GM19238 (cell line): ENCODE results near the gene PSMB10.

ENCODE experiments used
- DNase-seq: peaks from one replicate; pipeline ENCODE4 v3.0.0; 2011; ENCODE audit warnings: low spot score; ENCODE audit not compliant: insufficient read length

PSMB10 gene

DNA sequence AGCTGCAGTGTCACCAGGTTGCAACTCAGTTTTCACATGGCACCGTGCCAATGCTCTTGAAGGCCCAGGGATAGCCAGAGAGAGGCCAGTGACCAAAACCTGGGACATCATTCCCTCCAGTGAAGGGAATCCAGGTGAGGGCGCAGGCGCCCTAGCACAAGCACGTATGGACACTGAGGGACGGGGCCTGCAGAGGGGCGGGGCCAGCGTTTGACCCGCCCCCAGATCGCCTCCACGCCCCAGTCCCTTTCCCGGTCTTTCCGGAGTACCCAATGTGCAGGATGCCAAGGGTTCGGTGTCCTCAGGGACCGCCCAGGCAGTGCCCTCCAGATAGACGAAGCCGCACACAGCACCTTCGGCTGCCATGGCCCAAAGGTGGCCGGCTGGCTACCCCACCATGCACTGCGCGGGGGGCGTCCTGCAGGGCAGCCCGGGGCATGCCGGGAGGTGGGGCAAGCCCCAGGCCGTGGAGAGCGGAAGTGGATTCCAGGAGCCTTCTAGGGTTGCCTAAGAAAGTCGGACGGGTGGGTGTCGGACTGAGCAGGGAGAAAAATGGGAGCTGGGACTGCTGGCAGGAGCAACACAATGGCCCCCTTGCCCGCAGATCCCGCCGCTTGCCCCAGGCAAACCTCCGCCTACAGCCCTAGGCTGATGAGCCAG is 27.1 kb upstream of the PSMB10 start:
- no peak for DNase-seq

DNA sequence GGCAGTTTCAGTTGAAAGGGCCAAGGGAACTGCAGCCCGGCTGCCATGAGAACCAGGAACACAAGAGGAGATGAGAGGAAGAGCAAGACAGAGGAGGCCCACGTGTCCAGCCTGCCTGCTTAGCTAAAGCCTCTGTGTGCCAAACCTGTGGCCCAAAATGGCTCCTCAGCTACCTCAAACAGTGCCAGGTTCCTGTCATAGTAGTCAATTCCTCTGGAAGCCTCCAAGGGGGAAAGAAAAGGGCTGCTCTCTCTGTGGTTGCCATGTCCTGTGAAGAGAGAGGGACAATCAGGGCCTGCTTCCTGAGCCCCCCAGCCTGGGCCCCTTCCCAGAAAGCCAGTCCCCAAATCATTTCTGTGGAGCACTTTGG is 26.6 kb upstream of the PSMB10 start:
- DNase-seq: no peak

DNA sequence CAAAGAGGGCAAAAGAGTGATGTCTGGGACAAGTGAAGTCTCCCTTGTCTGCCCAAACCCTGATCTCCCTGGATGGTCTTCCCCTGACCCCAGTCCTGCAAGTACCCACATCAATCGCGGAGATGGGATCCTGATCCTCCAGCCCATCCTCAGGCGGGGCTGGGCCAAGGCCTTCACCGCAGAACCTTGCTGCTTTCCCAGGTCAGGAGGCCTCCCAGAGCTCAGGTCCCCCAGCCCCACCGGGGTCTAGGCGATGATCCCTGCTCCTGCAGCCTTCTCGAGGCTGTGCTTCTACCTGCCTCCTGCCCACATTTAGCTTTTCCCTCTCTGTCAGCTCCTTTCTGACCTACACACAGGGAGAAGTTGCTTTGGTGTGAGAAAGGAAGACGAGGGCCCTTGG is 25.5 kb upstream of the PSMB10 start:
- no peak for DNase-seq

DNA sequence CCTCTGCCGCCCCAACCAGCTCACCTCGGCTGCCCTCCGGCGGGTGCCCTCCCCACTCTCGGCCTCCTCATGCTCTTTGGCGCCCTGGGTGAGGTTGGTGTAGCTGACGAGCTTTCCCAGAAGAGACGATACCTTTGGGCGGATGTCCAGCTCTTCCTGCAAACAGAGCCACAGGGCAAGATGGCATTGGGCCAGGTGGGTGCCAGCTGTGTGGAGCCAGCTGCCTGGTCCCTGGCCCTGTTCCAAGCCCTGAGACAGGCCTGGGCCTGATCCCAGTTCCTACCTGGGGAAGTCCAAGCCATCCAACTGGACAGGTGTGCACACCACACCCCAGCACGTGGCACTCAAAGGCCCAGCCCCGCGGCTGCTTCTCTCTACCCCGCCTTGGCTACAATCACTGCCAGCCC is 24.9 kb upstream of the PSMB10 start:
- no peak for DNase-seq

DNA sequence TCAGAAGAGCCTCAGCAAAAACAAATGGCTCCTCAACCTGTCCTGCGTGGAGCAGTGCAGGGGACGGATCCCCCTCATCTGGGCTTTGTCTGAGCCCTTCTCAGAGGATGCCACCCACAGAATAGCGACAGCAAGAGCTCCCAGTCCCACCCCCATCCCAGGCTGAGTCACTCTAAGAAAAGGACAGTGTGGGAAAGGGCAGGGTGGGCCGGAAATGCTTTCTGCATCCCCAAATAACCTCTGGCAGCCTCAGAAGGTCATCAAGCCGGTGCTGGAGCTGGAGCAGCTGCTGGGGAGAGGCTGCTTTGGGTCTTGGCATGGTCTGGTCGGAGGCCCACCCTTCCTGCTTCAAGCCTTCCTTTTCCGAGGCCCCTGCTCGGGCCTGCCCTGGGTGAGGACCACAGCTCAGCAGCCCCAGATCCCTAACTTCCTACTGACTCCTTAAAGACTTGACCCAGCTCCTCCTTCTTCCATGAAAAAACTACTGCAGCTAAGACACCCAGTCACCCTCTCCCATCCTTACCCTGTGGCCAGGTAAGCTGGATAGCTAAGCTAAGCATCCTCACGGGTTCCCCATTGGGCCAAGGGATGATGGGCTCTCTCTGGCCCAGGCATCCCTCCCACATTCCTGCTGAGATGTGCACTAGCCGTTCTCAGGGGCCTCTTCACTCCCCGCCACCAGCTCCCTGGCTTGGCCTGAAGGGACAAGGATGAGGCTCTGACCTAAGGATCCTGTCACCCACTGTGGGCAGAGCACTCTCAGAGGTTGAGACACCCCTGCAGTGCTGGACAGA is 23.1 kb upstream of the PSMB10 start:
- no peak for DNase-seq

DNA sequence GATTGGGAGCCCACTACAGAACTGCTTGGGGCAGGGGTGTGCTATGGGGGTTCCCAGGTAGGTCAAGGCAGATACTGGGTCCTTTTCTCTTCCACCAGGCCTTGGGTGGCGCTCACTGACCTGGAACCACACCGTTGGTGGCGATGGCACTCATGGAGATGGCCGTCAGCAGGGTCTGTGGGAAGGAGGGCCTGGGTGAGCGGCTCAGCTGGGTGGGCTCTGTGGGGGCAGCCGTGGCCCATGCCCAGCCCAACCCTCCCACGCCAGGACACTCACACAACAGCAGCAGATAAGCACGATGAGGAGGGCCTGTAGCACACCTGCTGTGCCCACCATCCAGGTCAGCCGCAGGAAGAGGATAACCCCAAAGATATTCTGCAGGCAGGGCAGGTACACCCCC is 21.0 kb upstream of the PSMB10 start:
- DNase-seq: no peak

DNA sequence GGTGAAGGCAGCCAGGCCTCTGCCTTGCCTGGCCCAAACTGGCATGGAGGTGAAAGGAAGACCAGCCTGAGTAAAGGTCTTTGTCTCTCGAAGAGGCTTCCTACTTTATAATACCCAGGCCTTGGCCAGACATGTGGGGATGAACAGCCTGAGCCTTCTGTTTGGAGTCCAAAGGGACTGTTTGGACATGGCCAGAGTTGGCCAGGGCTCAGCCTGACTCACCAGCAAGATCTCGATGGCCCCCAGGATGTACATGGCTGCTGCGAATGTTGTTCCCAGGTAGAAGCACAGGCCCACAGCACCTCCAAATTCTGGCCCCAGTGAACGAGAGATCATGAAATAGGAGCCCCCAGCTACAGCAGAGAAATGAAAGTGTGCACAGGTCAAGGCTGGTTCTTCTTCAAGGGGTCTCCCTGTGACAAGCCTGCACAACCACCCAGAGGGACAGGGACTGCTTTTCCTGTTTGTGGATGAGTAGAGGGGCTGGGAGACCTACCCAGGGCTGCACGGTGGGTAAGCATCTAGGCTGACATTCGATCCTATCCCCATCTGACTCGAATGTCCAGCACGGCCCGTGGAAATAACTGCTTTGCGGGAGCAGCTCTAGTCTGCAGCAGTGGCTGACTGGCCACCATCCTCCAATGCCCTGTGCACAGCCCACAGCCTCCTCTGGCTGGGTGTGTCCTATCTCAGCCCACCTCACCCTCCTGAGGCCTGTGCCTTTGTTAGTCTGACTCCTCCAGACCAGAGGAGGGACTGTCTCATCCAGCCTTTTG is 18.0 kb upstream of the PSMB10 start:
- no peak for DNase-seq

DNA sequence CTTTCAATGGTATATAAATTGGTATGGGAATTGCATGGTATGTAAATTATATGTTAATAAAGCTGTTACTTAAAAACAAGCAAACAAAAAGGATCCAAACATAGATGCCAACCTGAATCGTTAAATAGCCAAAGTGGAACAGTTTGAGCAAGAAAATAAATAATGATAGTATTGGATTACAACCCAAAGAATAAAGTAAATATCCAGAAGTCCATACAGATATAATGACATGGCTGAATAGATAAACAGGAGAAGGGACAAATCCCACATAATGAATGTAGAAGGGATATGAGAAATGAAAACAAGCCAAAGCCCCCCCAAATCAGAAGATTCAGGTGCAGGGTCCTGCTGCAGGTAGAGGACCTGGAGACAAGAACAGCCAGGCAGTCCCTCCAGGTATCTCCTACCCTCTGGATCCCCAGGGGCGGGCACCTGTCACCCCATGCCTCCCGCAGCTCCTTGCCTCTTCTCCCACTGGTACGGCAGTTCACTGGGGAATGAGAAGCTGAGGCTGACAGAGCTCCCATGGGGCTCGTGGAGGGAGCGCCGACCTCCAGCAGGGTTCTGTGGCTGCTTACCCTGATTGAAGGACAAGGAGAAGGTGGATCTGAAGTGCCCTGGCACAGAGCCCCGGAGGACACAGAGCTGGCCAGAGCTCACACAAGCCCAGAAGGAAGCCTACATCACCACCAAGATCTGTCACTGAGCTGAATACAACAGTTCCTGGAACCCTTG is 17.2 kb upstream of the PSMB10 start:
- DNase-seq: no peak

DNA sequence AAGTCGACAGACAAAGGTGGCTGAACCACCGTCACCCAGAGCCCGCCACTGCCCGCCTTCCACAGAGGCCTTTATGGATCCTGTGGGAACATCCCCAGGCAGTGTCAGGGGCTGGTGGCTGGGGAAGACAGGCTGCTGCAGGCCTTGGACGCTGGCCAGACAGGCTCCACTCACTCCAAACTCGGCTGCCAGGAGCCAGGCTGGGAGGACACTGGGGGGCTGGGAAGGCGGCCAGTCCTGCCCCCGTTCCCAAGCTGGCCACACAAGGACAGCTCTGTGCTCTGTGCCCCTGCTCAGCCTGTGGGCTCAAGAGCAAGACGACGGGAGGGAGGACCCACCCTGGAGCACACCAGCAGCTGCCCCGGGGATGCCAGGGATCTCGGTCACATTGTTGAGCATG is 14.8 kb upstream of the PSMB10 start:
- no peak for DNase-seq

DNA sequence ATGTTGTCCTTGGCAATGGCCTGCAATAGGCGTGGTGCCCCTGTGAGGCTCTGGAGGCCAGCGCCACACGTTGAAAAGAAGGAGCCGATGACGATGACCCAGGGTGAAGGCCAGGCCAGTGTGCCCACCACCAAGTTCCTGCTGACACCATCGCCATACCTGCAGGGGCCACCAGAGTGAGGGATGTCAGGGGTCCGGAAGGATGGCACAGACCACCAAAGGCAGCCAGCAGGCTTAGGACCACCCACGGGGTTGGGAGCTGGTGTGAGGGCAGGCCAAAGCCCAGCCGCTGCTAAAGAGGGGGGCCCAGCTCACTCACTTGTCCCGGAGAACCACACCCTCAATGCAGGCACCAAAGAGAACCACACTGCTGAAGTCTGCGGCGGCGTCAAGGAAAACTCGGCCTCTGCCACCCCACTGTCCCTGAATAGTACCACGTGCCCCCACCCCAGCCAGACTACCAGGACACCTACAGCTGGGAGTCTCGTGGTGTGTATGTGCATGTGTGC is 13.7 kb upstream of the PSMB10 start:
- DNase-seq: no peak

DNA sequence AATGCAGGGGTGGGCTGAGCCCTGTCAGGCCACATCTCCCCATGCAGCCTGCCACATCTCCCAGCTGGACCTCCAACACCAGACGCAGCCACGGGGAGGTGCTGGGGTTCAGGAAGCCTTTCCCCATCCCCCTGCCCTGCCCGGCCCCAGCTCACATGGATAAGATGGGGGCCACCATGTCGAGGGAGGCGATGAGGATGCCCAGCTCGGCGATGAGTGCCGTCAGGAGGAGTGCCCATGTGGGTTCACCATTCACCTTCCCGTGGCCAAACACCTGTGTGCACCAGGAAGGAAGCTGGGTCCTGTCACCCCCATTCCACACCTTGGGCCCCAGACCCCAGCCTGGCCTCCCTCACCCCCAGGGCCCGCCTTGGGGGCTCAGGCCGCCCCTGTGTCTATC is 13.0 kb upstream of the PSMB10 start:
- no peak for DNase-seq

DNA sequence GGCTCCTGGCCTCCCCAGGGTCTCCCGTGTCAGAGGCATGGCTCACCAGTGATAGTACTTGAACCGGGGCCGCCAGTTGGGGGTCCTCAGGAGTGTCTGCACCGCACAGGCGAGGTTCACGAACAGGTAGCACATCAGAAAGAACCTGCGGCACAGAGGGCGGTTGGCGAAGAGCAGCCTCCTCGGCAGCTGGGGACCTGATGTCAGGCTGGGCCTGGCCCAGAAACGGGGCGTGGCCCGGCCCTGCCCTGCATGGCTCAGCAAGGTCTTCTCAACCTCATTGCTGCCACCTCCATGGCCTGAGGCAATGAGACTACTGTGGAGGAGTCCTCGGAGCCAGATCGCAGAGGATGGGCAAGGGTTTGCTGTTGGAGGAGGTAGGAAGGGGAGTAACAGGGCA is 11.4 kb upstream of the PSMB10 start:
- DNase-seq: no peak

DNA sequence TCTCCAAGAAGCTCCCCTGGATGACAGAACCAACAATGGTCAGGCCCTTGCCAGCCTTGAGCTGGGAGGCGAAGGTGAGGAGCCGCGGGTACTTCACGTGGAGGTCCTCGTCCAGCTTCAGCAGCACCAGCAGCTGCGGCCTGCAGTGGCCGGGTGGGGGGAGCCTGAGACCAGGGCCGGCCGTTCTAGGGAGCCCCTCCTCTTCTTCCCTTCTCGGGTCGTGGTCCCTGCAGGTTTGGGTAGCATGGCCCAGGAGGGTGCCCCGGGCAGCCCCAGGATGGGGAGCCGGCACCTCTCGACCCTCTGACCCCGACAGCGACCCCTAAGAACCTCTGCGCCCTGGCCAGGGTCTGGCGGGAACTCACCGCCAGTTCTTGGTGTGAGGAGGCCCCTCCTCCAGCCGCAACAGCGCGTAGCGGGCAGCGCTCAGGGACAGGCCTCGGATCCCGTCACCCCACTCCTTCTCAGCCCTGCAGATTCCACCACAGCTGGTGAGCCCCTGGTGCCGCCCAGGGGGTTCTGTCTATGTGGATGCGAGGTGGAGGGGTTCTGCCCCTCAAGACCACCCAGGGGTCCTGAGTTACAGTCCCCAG is 10.4 kb upstream of the PSMB10 start:
- DNase-seq: no peak

DNA sequence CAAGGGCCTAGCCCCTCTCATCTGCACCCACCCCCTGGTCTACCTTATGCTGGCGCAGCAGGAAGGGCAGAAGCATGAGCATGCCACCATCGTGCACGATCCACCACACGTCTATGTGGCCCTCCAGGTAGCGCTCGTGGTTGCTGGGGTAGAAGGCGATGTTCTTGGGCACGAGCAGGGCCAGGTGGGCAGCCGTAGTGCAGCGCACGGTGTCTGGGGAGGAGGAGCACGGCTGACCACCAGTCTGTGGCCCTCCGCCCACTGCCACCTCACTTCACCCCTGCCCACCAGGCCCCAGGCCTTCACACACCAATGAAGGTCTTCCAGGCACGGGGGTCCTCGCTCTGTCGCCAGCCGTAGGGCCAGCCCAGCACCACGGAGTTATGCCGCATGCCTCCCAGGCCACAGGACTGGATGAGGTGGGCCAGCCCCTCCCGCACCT is 9.5 kb upstream of the PSMB10 start:
- no peak for DNase-seq

DNA sequence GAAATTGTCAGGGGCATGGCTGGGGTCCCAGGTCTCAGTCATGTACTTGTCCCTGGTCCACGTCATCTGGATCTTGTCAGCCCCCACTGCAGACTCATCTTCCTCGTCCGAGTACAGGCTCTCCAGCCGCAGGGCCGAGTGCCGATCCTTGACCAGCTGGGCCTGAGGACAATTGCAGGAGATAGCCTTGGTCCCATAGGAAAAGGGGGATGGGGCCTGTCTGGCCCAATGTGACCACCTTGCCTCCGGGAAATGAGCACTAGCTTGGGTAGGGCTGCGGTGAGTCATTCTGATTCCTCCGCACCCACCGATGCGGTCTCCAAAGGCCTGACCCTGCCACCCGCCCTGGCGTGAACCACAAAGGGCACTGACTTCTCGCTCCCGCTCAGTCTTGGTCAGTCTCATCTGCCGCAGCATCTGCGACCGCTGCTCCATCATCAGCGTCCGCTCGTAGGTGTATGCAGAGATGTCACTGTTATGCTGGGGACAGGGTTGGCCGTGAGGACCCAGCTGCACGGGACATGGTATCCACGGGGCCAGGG is 8.8 kb upstream of the PSMB10 start:
- DNase-seq: no peak

DNA sequence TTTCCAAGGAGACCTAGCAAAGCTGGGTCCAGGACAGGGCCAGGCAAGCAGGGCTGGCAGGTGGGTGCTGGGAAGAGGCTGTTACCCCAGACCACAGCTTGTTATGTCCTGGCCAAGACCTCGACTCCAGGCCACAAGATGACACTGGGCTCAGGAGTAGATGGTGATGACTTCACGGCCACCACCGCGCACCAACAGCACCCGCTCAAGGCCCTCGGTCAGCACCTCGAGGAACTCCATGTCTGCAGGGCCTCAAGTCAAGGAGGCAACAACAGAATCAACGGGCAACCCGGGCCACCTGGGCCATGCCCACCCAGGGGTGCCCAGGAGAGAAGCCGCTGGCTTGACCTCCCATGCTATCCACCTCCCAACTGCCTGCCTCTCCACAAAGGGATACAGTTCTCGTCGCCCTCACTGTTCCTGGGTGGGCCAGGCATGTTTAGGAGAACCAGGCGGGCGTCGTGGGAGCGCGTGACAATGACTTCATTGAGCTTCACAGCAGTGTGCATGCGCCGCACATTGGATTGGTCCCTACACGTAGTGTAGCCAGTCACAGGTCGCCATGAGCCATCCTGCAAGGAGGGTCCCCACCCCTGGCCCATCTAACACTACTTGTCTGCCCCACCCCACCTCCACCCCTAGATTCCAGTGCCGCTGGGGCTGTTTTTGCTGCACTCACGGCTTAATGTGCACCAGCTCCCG is 8.2 kb upstream of the PSMB10 start:
- no peak for DNase-seq

DNA sequence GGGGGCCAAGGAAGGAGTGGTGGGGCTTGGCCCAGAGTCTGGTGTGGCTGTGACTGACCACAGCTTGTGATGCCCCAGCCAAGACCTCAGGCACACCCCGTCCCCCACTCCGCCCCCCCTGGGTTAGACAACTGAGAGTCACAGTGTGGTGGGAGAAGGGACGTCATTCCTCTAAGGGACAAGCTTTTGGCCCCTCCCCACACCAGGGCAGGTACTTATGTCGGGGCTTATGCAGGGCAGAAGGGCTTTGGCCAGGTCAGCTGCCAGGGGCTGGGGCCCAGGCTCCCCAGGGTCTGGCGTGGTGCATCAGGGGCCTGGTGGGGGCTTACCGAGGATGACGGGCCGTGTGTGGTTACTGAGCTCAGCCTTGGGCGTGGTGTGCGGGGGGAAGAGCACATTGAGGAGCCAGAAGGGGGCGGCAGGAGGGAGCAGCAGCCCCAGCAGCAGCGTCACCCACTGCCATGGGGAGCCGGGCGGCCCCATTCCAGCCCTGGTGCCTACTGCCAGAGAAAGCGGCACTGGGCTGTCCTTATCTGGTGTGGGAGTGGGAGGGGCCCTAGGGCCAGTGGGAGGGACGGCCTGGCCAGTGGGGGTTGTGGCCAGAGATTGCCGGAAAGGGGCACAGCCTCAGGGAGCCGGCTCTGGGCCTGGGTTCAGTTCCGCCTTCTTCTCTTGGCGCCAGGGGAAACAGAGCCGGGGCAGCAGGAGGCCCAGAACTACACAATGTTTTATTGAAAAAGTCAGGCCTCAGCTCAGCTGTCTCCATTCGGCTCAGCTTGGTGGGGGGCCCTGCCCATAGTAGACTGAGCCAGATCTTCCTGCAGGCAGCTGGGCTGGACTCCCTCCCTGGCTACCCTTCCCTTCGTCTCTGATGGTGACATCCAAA is 7.2 kb upstream of the PSMB10 start, which contains the start of gene LCAT:
Gene LCAT (minus strand): TSS at position 502 of the 886 bp plus-strand sequence. CDS start 19 bp downstream, at position 483.
- no peak for DNase-seq

DNA sequence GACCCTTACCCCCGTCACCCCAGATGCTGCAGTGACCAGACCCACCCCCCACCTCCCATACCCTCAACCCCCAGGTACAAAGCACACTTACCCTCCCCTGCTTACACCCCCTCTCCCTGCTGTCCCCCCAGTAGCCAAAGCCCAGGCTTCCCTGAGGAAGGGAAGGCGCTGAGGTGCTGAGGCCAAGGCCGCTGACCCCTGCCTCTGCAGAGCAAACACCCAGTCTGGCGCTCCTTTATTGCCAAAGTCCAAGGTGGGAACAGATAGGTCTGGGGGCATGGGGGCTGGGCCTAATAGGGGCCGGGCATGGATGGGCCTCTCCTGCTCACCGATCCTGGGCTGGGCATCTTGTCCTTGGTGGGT is 6.6 kb upstream of the PSMB10 start:
- DNase-seq: no peak
